ENCODE results near the gene HS6ST3.

HS6ST3 gene

DNA sequence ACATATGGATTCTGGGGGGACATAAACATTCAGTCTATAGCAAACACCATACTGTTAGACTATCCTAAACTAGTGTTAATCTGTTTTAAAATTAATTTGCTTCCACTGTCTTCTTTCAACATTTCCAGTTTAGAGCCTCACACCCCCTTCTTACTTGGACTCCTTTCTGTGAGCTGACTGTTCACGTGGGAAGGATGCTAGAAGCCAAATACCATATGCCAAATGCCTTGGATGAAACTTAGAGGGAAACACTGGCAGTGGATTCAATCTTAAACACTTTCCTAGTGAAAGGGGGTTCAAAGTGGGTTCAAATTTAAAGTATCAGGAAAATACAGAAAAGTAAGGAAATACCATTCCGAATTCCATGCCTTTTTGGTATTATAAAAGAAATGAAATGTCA lies 113.6 kb downstream of the HS6ST3 start:
- DNase-seq: no peak

DNA sequence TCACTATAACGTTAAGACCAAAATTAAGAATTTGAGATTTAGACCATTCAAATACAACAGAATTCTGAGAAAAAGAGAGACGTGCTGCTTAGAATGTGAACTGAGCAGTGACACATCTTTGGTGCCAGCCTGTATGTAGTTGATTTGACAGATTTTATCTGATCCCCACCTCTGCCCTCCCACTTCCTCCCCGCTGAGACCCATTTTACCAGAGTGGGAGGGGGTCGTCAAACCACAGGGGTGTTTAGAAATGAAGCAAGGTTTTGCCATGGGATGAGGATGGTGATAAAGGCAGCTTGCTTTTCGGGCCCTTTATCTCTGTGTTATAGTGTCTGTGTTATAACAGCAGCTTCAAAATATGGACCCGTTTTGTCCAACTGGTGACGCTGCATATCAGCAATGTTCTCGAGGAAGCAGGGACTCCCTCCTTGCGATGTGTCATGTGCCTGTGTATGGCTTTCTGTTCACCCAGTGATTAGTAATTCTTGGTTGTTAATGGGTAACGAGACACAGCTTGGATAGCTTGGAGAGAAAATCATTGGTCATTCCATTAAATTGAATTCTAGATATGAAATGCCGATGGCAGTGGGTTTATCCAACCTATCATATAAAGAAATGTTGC lies 125.0 kb downstream of the HS6ST3 start:
- no peak for DNase-seq

DNA sequence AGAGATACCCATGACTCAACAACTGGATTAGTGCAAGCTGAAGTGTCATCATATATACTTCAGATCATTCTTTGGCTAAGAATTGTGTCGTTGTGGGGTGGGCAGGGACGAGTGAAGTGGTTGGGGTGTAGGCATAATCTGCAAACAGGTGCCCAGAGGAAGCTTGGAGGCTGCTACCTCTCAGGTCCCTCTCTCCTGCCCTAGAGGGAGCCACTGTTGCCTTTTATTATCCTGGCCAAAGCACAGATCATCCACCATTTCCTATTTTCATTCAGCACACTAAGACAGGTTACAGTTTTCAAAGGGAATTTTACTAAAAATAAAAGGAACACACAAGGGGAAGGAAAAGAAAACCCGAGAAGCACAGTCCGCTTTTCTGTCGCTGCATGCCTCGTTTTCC lies 126.6 kb downstream of the HS6ST3 start:
- DNase-seq: no peak

DNA sequence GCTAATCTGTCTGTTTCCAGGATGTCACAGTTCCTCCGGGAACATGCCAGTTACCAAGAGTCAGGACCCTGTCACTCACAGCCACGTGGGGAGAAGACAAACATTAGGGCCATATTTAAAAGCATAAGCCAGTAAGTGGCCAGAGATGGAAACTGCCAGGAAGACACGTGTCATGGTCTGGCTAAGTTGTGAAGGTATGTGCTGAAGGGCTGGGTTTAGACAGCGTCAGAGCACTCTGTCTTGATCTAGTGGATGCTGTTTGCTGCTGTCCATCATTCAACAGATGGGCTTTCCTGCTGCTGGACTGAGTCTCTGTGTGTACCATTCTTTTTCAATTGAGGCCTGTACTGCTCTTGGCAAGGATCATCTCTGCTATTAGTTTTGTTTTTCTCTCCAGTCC lies 128.6 kb downstream of the HS6ST3 start:
- no peak for DNase-seq

DNA sequence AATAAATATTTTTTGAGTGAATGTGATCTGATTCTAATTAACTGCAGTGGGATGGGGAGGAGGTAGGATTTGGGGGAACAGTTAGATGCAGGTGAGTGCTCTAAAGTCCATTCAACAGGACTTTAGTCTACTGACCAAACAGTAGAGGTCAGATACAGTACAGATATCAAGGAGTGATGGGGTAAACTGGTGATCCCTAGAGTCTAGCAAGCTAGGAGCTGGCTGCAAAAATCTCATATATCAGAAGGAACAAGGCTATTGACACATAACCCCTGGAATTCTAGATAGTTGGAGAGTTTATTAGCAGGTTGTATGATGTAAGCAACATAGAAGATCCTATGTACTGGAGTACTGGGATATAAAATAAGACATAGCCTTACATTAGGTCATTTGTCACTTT lies 131.6 kb downstream of the HS6ST3 start:
- no peak for DNase-seq

DNA sequence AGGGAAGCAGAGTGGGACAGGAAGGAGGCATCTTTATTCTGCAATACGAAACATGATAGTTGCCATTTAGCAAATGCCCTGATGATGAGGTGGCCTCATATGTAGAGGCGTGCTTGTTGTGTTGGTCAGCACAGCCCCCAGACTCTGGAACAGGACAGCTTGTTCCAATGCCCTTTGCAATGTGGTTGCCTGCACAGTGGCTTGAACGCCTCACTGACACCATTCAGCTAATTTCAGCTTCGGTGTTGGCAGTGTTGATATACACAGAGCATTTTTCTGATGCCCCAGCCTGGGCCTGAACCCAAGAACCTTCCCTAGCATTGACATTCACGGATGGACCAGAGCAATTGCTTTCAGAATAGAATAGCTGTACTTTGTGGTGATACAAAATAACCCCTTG lies 133.3 kb downstream of the HS6ST3 start:
- no peak for DNase-seq

DNA sequence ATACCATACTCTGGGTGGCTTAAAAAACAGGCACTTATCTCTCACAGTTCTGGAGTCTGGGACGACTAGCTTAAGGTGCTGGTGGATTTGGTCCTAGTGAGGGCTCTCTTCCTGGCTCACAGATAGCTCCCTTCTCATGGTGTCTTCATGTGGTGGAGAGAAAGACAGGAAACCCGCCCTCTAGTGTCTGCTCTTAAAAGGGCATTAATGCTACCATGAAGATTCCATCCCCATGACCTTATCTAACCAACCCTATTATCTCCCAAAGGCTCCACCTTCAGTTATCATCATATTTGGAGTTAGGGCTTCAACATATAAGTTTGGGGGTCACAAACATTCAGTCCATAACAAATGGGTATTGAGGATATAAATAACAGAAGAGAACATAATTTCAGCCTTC lies 139.4 kb downstream of the HS6ST3 start:
- no peak for DNase-seq

DNA sequence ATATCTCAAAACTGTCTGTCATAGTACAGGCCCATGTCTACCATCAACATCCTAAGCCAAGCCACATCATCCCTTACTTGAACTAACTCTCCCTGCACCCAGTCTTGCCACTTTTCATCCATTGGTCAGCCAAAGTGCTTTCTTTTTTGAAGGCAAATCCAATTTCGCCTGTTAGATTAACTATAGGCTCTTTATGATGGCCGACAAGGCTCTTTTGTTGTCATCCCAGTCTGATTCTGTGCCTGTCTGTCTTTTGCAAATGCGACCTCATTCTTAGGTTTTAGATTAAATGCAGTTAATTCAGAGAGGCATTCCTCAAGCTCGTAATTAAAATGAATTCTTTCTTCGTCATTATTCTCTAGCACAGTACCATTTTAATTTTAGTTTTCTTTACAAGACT lies 148.3 kb downstream of the HS6ST3 start:
- DNase-seq: no peak

DNA sequence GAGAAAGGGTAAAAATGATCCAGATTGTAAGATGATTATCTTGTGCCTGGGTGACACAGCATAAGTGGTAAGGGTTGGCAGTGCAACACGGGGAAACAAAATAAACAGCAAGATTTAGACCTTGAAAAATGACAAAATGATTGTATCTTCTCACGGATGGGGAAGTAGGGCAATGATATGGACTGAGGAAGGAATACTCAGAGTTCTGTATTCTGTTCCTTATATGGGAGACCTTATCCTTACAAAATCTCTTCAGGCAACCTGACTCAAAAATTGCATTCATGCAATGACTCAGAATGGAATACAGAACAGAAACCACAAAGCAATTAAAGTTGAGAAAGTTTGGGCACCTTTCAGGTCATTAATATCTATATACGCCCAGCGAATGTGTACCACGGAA lies 149.0 kb downstream of the HS6ST3 start:
- no peak for DNase-seq

DNA sequence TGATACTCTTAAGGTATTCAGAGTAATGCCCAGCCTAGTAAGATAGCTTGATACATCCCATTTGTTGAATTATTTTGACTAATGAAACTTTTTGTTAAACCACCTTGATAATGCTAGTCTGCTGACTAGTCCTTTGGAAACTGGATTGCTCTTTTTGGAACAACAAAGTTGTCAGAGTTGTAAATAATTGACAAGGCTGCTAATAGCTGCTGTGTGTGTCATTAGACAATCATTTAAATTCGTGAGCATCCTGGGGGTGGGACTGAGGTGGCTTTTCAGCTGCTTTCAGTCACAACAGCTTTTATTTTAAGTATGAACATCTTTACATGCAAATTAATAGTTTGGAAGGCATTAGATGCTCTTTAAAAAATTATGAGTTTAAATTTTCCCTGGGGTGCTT lies 153.5 kb downstream of the HS6ST3 start:
- no peak for DNase-seq

DNA sequence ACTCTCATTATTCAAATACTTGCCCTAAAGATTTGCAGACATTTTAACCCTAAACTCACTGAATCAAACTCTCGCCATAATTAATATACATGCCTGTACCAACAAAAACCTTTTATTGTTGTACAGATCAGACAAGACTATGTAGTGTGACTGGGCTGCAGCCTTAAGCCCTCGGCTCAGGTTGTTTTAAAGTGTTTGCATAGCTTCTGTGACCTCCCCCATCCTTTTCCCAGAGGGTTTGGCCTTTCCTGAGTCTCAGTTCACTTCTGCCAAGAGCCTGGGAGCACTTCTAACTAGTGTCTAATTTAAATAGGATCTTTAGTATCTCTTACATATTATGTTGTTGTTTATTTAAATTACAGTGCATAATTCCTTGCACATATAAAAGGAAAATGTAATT lies 158.2 kb downstream of the HS6ST3 start:
- no peak for DNase-seq

DNA sequence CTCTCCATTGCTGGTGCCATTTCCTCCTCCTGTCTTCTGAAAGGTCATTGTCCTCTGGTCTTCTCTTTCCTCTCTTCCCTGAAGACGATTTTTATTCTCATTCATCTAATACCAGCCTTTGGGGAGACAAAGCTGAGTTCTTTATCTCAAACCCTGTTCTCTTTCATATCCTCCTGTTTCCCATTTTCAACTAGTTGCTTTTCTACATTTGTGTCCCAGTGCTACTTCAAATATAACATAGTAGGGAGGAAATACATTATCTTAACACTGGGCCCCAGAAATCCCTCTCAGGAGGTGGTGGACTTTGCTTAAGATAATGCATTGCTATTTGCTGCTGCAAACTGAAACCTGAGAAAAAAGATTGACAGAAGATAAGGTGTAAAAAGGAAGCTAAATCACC lies 159.1 kb downstream of the HS6ST3 start:
- no peak for DNase-seq

DNA sequence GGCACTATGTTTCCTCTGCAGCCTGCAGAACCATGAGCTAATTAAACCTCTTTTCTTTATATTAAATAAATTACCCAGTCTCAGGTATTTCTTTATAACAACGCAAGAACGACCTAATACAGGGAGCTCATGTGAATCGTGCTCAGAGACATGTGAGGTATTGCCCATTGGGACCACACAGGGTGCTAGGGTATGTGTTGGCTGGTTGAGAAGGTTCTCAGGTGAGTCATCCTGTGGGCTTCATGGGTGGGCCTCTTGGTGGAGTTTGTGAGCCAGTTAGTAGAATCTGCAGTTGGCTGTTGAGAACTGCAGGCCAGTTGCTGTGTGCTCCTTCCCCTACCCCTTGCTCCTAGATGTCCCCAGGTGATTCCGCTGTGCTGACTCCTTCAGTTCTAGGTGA lies 163.0 kb downstream of the HS6ST3 start:
- no peak for DNase-seq

DNA sequence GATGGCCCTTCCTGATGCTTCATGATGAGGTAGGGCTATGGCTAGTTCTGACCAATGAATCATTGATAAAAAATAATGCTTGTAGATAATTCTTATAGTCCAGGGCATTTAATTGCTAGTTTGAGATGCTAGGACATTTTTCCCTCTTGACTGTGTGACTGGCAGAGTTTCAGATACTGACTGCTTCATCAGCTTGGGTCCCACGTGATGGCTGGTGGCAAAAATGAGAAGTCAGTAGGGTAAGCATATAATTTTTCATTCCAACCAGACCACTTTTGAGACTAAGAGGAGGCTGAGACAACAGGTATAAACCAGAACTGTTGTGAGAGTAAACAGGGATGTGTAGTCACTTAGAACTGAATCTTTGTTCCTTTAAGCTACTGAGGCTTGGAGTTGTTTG lies 183.3 kb downstream of the HS6ST3 start:
- DNase-seq: peak; percentile 22

DNA sequence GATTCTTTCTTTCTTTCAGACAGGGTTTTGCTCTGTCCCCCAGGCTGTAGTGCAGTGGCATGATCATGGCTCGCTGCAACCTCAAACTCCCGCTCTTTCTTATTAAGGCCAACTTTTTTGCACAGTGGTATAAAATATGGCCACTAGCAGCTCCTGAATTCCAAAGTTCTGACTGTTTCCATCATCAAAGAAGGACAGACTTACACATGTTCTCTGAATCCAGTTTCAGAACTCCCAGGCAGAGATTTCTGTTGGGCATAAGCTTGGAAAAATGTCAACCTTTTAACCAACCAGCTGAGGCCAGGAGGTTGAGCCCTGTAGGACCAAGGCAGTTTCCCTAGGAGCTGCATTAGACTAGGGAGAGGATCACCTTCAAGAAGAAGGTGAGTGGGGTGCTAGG lies 184.1 kb downstream of the HS6ST3 start:
- no peak for DNase-seq

DNA sequence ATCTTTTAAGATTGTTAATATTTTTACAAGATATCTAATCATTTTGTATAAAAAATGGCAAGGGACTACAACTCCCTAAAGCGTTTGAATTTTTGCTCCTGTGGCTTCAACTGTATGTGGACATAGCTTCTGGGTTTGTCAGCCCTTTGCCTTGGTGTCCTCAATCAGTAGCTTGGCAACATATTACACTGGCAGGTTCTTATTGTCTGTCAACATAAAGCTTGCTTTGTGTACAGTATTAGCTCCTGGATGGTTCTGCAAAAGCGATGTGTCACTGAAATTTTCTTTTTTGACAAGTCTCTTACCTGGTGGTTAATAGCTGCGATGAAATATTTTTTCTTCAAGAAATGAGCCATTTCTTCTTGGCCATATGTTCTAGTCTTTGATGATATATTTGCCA lies 190.0 kb downstream of the HS6ST3 start:
- DNase-seq: peak; percentile 1

DNA sequence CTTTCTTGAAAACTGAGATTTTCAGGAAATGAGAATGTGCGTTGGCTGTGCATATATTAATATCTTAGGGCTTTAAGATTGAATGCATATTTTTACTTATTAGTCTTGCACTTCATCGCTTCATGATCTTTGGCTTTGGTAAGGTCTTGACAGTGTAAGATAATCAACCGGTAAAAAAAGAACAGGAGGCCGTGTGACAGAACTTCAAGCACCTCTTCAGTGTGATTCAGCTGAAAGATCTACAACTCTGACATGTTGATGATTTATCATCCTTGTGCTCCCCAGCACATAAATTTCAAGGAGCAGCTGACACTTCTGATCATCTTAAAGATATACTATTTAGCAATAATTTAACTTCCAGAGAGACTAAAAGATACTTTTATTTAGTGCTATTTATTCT lies 195.1 kb downstream of the HS6ST3 start:
- DNase-seq: no peak

DNA sequence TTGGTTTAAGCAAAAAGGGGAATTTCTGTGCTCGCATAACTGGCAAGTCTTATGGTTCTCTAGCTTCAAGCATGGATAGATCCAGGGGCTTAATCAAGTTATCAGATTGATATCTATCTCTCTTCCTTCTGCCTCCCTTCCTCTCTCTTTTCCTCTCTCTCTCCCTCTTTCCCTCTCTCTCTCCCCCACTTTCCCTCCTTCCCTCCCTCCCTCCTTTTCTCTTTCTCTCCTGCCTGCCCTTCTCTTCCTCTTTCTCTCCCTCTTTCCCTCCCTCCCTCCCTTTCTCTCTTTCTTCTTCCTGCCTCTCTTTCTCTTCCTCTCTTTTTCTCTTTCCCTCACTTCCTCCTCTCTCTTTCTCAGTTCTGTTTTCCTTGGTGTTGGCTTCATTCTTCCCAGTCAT lies 195.8 kb downstream of the HS6ST3 start:
- no peak for DNase-seq

DNA sequence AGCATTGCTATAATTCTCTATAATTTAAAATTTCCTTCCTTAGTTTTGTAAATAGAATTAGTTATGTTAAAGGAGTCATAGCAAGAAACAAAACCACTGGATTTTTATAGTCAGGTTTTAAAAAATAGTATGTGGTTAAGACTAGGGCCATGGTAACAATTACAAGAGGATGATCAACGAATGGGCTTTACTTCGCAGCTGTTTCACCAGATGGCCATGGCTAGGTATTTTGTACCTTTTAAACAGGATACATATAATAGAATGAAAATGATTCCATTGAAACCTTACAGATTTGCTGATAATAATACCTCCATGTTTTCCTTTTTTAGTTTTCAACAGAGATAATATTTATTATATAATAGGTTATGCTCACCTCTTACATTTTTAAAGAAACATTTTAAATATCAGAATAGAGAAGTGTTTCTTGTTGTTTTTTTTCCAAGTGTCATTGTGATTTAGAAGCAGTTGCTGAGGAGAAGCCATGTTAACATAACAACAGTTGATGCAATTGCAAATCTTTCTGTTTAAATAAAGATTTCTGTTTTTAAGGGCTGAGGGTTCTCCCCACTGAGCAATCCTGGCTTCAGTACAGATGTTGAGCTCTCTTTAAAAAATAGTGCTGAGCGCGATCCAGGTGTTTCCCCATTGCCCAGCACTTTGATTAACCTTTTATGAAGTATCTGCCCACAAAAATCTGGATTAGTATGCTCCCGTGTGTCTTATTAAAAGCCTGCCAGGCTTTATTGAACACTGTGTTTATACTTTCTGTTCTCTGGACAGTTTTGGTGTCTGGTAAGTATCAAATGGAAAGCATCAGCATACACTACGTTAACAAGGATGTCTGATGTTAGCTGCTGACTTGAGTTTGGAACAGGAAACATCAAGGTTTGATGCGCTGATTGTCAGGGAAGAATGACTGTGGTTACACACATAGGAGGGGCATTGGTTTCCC lies 205.3 kb downstream of the HS6ST3 start:
- no peak for DNase-seq

DNA sequence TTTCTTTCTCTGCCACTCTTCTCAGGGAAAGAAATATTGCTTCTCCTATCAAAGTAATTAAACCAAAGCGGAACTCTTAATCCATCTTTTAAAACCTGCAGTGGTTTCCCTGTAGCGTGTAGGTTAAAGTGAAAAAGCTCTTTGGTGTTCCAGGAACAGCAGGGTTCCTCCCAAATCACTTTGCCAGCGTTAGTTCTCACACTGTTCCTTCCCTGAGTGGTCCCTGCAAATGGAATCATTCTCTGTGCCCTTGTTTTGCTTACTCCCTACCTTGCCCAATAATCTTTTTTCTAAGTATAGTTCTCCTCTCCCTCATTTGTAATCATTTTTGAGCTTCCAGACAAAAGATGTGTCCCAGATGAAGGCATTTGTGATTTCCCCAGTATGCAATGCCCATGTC lies 207.5 kb downstream of the HS6ST3 start:
- DNase-seq: no peak

DNA sequence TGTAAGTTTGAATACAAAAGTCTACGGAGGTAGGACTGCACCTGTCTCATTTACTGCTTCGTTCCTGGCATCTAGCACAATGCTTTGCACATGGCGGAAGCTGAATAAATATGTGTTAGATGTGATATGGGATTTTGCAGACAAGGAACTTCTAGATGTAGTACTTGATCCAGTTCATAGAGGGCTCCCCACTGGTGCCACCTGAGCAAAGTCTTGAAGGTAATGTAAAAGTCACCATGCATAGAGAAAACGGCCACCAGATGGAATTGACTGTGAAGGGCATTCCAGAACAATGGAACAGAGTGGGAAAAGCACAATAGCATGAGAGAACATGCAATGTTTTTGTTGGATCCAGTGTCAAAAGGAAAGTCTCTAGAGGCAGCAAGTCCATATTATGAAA lies 209.3 kb downstream of the HS6ST3 start:
- no peak for DNase-seq

DNA sequence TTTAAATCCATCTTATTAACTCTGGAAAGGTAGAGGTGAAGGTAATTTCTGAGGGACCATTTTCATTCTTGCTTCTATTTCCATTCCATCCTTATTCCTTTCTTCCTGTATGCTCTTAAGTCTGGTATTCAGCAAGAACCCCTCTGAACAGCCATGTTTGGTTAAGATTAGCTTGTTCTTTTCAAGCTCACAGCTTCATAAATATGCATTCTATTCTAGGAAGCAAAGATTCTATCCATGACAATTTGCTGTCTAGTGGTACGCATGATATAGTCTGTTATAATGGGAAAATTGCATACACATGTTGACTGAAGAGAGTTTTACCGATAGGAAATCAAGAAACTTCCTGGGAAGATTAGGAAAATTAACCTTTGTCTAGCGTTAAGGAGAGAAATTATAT lies 218.7 kb downstream of the HS6ST3 start:
- no peak for DNase-seq

DNA sequence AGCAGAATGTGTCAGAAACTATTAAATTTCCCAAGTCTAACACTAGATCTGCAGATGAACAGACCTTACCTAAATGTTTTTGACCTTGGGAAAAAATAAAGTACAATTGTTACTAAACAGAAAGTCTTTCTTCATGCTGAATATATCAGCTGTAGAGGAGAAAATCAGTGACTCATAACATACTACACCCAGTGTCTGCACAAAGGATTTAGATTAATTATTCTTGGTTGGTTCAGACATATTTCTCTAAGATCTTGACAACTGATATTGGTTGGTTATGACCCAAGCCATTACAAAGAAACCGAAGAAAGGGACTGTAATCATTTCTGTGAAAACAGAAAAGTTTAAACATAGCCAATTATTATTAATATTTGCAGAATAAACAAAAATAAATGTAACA lies 225.1 kb downstream of the HS6ST3 start:
- no peak for DNase-seq

DNA sequence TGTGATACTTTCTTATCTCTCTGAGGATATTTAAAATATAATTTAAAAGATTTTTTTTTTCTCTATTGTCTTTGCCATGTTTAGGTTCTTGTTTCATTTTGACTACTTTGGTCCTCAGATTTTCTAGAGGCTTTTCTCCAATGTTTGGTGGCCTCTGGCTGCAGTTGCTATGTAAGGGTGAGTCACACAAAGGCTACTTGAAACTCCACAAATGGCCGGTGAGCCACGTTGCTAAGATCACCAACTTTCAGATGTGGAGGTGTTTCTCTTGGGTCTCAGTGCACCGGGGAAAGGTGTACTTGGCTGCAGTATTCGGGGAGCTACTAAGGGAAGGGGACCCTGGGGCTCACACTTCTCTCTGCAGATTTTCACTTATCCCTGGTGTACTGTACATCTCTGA lies 248.1 kb downstream of the HS6ST3 start:
- no peak for DNase-seq

DNA sequence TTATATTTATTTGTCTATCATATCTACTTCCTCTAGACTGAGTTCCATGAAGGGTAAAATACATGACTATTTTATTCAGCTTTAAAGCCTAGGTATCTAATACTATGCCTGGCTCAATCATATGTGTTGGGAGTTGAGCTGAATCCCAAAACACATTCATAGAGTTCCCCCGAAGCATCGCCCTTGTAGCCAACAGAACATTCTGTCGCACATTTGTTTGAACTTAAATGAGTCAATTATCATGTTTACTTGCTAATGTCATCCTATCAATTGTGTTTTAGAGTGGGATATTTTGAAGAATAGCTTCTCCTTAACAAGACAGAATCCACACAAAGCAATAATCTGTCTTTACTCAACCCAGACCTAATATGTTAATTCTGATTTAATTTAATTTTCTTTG lies 252.4 kb downstream of the HS6ST3 start:
- DNase-seq: no peak

Data from NCI-H345 (cell line).